ENCODE measurements around the gene KYAT1. TPM values are rescaled to one million over a fixed set of nuclear protein-coding genes. Genes with fewer than 3 reads are reported as not detected.

Gene KYAT1
- total RNA-seq, 4 donors from 2014 or later, result 1.6 to 3.5 TPM; not detected in 2

DNA sequence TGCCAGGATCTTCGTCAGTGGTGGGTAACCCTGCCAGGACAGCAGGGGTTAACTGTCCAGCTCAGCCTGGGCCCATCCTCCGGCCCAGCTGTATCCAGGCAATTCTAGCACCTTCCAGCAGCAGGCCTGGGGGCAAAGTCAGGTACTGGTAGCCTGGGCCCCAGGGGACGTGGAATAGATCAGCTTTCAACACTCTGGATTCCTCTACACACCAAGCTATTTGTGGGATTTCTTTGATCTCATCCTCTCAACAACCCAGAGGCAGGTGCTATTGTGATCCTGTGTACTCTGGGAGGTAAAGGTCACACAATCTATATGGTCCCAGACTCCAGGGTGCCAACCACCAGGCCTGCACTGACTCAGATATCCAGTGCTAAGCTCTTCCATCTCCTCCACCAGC lies 43.4 kb downstream of the KYAT1 start:
- 53% methylated on average over 3 of the region's 3 CpGs; no CpG with 5 or more reads in 1 of the 2 donors for WGBS, 2 donors (ENCODE audit: low coverage in 1 of 2)
- TF ChIP-seq POLR2AphosphoS5 (IDR thresholded peaks at IDR 0.05) (no peak), POLR2A (IDR thresholded peaks at IDR 0.05) (no peak), EP300 (IDR thresholded peaks at IDR 0.05; ENCODE audit: low read depth) (no peak)
- TF ChIP-seq, protein P1, sequence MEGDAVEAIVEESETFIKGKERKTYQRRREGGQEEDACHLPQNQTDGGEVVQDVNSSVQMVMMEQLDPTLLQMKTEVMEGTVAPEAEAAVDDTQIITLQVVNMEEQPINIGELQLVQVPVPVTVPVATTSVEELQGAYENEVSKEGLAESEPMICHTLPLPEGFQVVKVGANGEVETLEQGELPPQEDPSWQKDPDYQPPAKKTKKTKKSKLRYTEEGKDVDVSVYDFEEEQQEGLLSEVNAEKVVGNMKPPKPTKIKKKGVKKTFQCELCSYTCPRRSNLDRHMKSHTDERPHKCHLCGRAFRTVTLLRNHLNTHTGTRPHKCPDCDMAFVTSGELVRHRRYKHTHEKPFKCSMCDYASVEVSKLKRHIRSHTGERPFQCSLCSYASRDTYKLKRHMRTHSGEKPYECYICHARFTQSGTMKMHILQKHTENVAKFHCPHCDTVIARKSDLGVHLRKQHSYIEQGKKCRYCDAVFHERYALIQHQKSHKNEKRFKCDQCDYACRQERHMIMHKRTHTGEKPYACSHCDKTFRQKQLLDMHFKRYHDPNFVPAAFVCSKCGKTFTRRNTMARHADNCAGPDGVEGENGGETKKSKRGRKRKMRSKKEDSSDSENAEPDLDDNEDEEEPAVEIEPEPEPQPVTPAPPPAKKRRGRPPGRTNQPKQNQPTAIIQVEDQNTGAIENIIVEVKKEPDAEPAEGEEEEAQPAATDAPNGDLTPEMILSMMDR (IDR thresholded peaks at IDR 0.05), result no peak

DNA sequence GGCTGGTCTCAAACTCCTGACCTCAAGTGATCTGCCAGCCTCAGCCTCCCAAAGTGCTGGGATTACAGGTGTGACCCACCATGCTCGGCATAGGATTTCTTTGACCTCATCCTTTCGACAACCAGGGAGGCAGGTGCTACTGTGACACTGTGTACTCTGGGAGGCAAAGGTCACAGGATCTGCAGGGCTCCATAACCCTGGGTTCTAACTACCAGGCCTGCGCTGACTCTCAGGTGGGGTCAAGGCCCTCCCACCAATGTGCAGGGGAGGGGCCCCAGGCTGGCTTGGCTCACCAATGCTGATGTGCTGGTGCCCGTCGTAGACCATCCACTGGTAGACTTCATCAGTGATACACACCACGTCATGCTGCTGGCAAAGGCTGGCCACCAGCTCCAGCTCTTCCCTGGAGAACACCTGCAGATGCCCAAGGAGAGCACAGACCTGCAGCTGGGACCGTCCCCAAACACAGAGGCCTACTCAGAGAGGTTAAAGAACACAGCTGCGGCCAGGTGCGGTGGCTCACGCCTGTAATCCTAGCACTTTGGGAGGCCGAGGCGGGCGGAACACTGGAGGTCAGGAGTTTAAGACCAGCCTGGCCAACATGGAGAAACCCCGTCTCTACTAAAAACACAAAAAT lies 45.1 kb downstream of the KYAT1 start:
- H3K36me3 ChIP-seq, result no peaks in the 10 kb centered on the region
- no peak overlapping the region for H3K4me3 ChIP-seq
- in situ Hi-C loops (cut with MboI; ENCODE audit: low pct_ligation_motif_present in 1 of 4, low pct_unique_long_range_greater_than_20kb in 1 of 4, low sequenced_read_pairs in 3 of 4), result no loop called here
- intact Hi-C loops (cut with DNase I; ENCODE audit: low total_unique reads), result no loop called here
- 93% methylated on average over 12 of the region's 14 CpGs; no CpG with 5 or more reads in 1 of the 2 donors for WGBS, 2 donors (ENCODE audit: low coverage in 1 of 2)
- no peaks in the 10 kb centered on the region for H3K27me3 ChIP-seq
- TF ChIP-seq, protein P1 (IDR thresholded peaks at IDR 0.05), result no peak
- TF ChIP-seq POLR2A (IDR thresholded peaks at IDR 0.05), result no peak
- no peak for TF ChIP-seq POLR2AphosphoS5 (IDR thresholded peaks at IDR 0.05)
- TF ChIP-seq EP300 (IDR thresholded peaks at IDR 0.05; ENCODE audit: low read depth), result no peak
- no peaks in the 10 kb centered on the region for H3K4me1 ChIP-seq
- H3K27ac ChIP-seq, result no peak overlapping the region
- no peak for DNase-seq
- no peaks in the 10 kb centered on the region for H3K9me3 ChIP-seq

More for the DNA sequence above, 43.4 kb downstream of the KYAT1 start:
- Histone ChIP-seq H3K4me3 (no peak overlapping the region), H3K27me3 (no peaks in the 10 kb centered on the region), H3K36me3 (no peaks in the 10 kb centered on the region), H3K4me1 (no peaks in the 10 kb centered on the region), H3K9me3 (no peaks in the 10 kb centered on the region), H3K27ac (no peak overlapping the region)
- in situ Hi-C loops (cut with MboI; ENCODE audit: low pct_ligation_motif_present in 1 of 4, low pct_unique_long_range_greater_than_20kb in 1 of 4, low sequenced_read_pairs in 3 of 4), result no loop called here
- intact Hi-C loops (cut with DNase I; ENCODE audit: low total_unique reads), result no loop called here
- no peak for DNase-seq

DNA sequence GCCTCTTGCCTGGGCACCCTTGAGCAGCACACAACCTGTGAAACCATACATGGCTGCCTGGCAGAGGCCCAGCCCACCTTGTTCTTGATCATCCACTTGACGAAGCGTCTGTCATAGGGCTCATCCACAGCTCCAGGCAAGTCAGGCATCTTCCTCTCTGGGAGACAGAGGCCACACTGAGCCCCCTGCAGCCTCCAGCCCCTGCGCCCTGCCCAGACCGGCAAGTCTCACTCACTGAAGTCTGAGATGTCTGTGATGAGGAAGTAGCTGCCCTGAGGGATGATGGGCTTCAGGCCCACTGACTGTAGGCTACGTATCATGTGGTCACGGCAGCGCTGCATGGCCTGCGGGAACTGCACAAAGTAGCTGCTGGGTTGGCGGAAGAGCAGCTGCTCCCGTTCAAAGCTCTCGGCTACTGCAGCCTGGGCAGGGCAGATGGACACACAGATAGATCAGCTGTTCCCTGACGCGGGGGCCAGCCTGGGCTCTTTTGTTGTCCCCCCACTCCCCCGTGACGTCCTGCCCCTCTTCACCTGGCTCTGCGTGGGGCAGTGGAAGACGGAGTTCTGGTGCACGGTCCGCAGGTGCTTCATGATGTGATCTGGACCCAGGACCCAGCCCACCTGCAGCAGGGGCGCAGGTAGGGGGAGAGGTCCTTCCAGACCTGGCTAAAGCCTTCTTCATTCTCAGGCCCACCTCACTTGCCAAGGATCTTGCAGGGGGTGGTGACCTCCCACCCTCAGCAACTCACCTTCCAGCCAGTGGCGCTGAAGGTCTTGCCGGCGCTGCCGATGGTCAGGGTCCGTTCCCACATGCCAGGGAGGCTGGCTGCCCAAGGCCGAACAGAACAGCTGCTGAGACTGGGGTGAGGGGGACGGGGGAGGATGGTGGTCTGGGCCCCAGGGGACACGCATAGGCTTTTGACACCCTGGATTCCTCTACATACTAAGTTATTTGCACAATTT lies 46.2 kb downstream of the KYAT1 start:
- no peaks in the 10 kb centered on the region for H3K9me3 ChIP-seq
- WGBS, 2 donors (ENCODE audit: low coverage in 1 of 2), result 96% methylated on average over 25 of the region's 28 CpGs; no CpG with 5 or more reads in 1 of the 2 donors
- in situ Hi-C loops (cut with MboI; ENCODE audit: low pct_ligation_motif_present in 1 of 4, low pct_unique_long_range_greater_than_20kb in 1 of 4, low sequenced_read_pairs in 3 of 4), result no loop called here
- TF ChIP-seq POLR2A (IDR thresholded peaks at IDR 0.05), result no peak
- no peak for TF ChIP-seq EP300 (IDR thresholded peaks at IDR 0.05; ENCODE audit: low read depth)
- no peak for TF ChIP-seq POLR2AphosphoS5 (IDR thresholded peaks at IDR 0.05)
- TF ChIP-seq, protein P1 (IDR thresholded peaks at IDR 0.05), result no peak
- H3K27ac ChIP-seq, result no peak overlapping the region
- H3K27me3 ChIP-seq, result no peaks in the 10 kb centered on the region
- intact Hi-C loops (cut with DNase I; ENCODE audit: low total_unique reads), result no loop called here
- H3K4me1 ChIP-seq, result no peaks in the 10 kb centered on the region
- no peak overlapping the region for H3K4me3 ChIP-seq
- no peaks in the 10 kb centered on the region for H3K36me3 ChIP-seq
- no peak for DNase-seq

DNA sequence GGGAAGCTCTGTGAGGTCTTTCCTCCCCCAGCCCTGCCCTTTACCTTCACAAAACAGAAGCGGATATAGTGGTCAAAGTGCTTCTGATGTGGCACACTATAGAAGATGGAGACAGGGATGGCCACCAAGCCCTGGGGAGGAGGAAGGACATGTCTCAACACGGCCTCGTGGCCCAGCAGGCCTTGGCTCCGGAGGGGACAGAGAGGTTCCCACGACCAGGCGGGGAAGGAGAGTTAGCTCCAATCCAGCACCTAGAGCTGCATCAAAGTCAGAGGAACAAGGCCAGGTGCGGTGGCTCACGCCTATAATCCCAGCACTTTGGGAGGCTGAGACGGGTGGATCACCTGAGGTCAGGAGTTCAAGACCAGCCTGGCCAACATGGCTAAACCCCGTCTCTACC lies 48.1 kb downstream of the KYAT1 start:
- intact Hi-C loops (cut with DNase I; ENCODE audit: low total_unique reads), result no loop called here
- Histone ChIP-seq H3K9me3 (no peaks in the 10 kb centered on the region), H3K27me3 (no peaks in the 10 kb centered on the region), H3K4me1 (peaks cover 4 to 12% (median 10%) of the 10 kb centered on the region in 4 donors), H3K4me3 (no peak overlapping the region), H3K27ac (no peak overlapping the region), H3K36me3 (no peaks in the 10 kb centered on the region)
- in situ Hi-C loops (cut with MboI; ENCODE audit: low pct_ligation_motif_present in 1 of 4, low pct_unique_long_range_greater_than_20kb in 1 of 4, low sequenced_read_pairs in 3 of 4), result no loop called here
- no peak for TF ChIP-seq POLR2A (IDR thresholded peaks at IDR 0.05)
- TF ChIP-seq, protein P1 (IDR thresholded peaks at IDR 0.05), result no peak
- no peak for TF ChIP-seq POLR2AphosphoS5 (IDR thresholded peaks at IDR 0.05)
- no peak for TF ChIP-seq EP300 (IDR thresholded peaks at IDR 0.05; ENCODE audit: low read depth)
- no peak for DNase-seq
- 89 to 96% methylated on average over 5 to 10 of the region's 10 CpGs for WGBS, 2 donors (ENCODE audit: low coverage in 1 of 2)
